SK-N-SH treated with all-trans-retinoic acid at 6 μM for 48 hours (cell line): ENCODE measurements around the gene KCNT2.
A peak's percentile ranks its signal among the peaks of the same experiment; 100 is the strongest.

Source experiments
- ATAC-seq: fragments of 200-7000 bp; cut with Tn5 transposase; 3 replicates; pipeline ENCODE4 v1.9.1; 2020; ENCODE audit warnings: mild to moderate bottlenecking, moderate library complexity
- ARNTL ChIP-seq: fragments of 450-650 bp; formaldehyde crosslinking; IDR thresholded peaks from 2 replicates; pipeline ENCODE4 v1.5.0; 2020; ENCODE audit warnings: low read depth, mild to moderate bottlenecking, moderate library complexity, borderline replicate concordance
- BACH2 ChIP-seq: fragments of 250-450 bp; sonication (Bioruptor Pico); IDR thresholded peaks from 2 replicates; pipeline ENCODE4 v1.9.0; 2021; ENCODE audit warnings: mild to moderate bottlenecking, borderline replicate concordance
- CSDC2 ChIP-seq: fragments of 250-450 bp; sonication (Bioruptor Pico); IDR thresholded peaks from 2 replicates; pipeline ENCODE4 v1.5.0; 2020; ENCODE audit warnings: mild to moderate bottlenecking, moderate library complexity
- ESRRG ChIP-seq: fragments of 250-450 bp; sonication (Bioruptor Pico); IDR thresholded peaks from 2 replicates; pipeline ENCODE4 v1.6.1; 2021; ENCODE audit warnings: mild to moderate bottlenecking
- GLIS3 ChIP-seq: fragments of 250-450 bp; sonication (Bioruptor Pico); IDR thresholded peaks from 2 replicates; pipeline ENCODE4 v1.5.0; 2020; ENCODE audit warnings: mild to moderate bottlenecking, moderate library complexity
- ISL1 ChIP-seq: fragments of 250-450 bp; sonication (Bioruptor Pico); IDR thresholded peaks from 2 replicates; pipeline ENCODE4 v2.1.2; 2022; ENCODE audit warnings: mild to moderate bottlenecking, moderate library complexity
- OSR1 ChIP-seq: fragments of 250-450 bp; sonication (Bioruptor Pico); IDR thresholded peaks from 2 replicates; pipeline ENCODE4 v1.8.0; 2022; ENCODE audit warnings: moderate library complexity, mild to moderate bottlenecking, inconsistent platforms
- PPARA ChIP-seq: fragments of 250-450 bp; sonication (Bioruptor Pico); IDR thresholded peaks from 2 replicates; pipeline ENCODE4 v1.5.0; 2020; ENCODE audit warnings: mild to moderate bottlenecking, borderline replicate concordance
- RARB ChIP-seq: fragments of 250-450 bp; sonication (Bioruptor Pico); IDR thresholded peaks from 2 replicates; pipeline ENCODE4 v1.8.0; 2021; ENCODE audit warnings: mild to moderate bottlenecking, moderate library complexity
- SNAI2 ChIP-seq: fragments of 250-450 bp; sonication (Bioruptor Pico); IDR thresholded peaks from 2 replicates; pipeline ENCODE4 v1.5.0; 2020; ENCODE audit warnings: mild to moderate bottlenecking, moderate library complexity
- TCF4 ChIP-seq: fragments of 250-450 bp; sonication (Bioruptor Pico); IDR thresholded peaks from 2 replicates; pipeline ENCODE4 v1.8.0; 2021; ENCODE audit warnings: mild to moderate bottlenecking, moderate library complexity, borderline replicate concordance
- TOX ChIP-seq: fragments of 250-450 bp; sonication (Bioruptor Pico); IDR thresholded peaks from 2 replicates; pipeline ENCODE4 v1.8.0; 2021; ENCODE audit warnings: mild to moderate bottlenecking, moderate library complexity, borderline replicate concordance
- ZC3H10 ChIP-seq: fragments of 250-450 bp; sonication (Bioruptor Pico); IDR thresholded peaks from 2 replicates; pipeline ENCODE4 v1.5.1; 2021; ENCODE audit warnings: mild to moderate bottlenecking, moderate library complexity
- ZFP3 ChIP-seq: fragments of 250-450 bp; sonication (Bioruptor Pico); IDR thresholded peaks from 2 replicates; pipeline ENCODE4 v1.5.0; 2020; ENCODE audit warnings: mild to moderate bottlenecking, moderate library complexity
- ZFP30 ChIP-seq: fragments of 450-650 bp; formaldehyde crosslinking; IDR thresholded peaks from 2 replicates; pipeline ENCODE4 v1.5.0; 2022; ENCODE audit warnings: mild to moderate bottlenecking, moderate library complexity
- ZNF565 ChIP-seq: fragments of 450-650 bp; formaldehyde crosslinking; conservative IDR thresholded peaks from 2 replicates; pipeline ENCODE4 v1.5.0; 2020; ENCODE audit warnings: low read depth, mild to moderate bottlenecking, moderate library complexity
- ZNF8 ChIP-seq: fragments of 450-650 bp; formaldehyde crosslinking; IDR thresholded peaks from 2 replicates; pipeline ENCODE4 v1.5.0; 2020; ENCODE audit warnings: mild to moderate bottlenecking, moderate library complexity
- TF ChIP-seq, protein P1 (sequence below): fragments of 250-450 bp; sonication (Bioruptor Pico); IDR thresholded peaks from 2 replicates; pipeline ENCODE4 v1.8.0; 2021; ENCODE audit warnings: low read depth, mild to moderate bottlenecking, moderate library complexity, borderline replicate concordance
- TF ChIP-seq, protein P2 (sequence below): fragments of 250-450 bp; sonication (Bioruptor Pico); IDR thresholded peaks from 2 replicates; pipeline ENCODE4 v1.8.0; 2020; ENCODE audit warnings: mild to moderate bottlenecking, moderate library complexity, borderline replicate concordance
- TF ChIP-seq, protein P3 (sequence below): fragments of 250-450 bp; sonication (Bioruptor Pico); IDR thresholded peaks from 2 replicates; pipeline ENCODE4 v1.5.0; 2020; ENCODE audit warnings: mild to moderate bottlenecking, moderate library complexity
- TF ChIP-seq, protein P4 (sequence below): fragments of 250-450 bp; sonication (Bioruptor Pico); IDR thresholded peaks from 2 replicates; pipeline ENCODE4 v1.5.1; 2020; ENCODE audit warnings: low read depth, mild to moderate bottlenecking, moderate library complexity

KCNT2 gene

DNA sequence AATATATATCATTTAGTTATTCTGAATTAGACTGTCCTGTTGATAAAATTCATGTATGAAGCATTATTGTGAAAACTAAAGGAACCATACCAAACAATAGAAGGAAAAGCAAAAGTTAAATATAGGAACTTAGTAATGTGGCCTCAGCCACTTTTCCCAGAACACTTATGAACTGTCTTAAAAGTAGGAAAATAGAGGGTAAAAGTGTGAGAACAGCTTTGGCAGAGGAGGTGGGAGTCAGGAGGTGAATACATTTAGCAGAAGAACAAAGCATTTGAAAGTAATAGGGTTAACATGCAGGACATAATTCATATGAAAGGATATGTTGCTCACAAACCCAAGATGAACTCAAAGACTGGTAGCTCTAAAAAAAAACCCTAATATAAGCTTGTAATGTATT lies 121.9 kb downstream of the KCNT2 start:
- ATAC-seq = no peak
- TF ChIP-seq BACH2 (CRISPR knock-in tag) (no peak), ZC3H10 (CRISPR knock-in tag) (no peak), ZFP30 (CRISPR knock-in tag) (no peak), ESRRG (CRISPR knock-in tag) (no peak), ISL1 (CRISPR knock-in tag) (no peak)
- TF ChIP-seq, protein P1, sequence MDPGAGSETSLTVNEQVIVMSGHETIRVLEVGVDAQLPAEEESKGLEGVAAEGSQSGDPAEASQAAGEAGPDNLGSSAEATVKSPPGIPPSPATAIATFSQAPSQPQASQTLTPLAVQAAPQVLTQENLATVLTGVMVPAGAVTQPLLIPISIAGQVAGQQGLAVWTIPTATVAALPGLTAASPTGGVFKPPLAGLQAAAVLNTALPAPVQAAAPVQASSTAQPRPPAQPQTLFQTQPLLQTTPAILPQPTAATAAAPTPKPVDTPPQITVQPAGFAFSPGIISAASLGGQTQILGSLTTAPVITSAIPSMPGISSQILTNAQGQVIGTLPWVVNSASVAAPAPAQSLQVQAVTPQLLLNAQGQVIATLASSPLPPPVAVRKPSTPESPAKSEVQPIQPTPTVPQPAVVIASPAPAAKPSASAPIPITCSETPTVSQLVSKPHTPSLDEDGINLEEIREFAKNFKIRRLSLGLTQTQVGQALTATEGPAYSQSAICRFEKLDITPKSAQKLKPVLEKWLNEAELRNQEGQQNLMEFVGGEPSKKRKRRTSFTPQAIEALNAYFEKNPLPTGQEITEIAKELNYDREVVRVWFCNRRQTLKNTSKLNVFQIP (CRISPR knock-in tag) = no peak

DNA sequence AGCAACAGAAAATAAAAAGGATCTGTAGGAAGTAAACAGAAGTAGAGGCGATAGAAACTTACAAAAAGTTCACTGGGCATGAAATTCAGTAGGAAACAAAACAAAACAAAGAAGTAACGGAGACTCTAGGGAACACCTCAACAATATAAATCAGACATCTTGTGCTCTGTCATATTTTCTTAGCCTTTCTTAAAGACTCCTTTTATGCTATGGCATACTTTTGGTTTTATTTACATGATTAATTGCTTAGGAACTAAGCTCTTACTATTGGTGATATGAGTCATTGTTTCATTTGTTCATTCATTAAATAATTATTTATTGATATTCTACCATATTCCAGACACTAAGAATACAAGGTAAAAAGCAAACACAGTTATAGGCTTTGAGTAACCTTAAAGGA lies 126.6 kb downstream of the KCNT2 start:
- 0 out of 2 replicates have a peak, but pooled peaks have one; percentile 30 for TF ChIP-seq TOX
- TF ChIP-seq TCF4 (CRISPR knock-in tag) = no peak
- no peak for ATAC-seq

DNA sequence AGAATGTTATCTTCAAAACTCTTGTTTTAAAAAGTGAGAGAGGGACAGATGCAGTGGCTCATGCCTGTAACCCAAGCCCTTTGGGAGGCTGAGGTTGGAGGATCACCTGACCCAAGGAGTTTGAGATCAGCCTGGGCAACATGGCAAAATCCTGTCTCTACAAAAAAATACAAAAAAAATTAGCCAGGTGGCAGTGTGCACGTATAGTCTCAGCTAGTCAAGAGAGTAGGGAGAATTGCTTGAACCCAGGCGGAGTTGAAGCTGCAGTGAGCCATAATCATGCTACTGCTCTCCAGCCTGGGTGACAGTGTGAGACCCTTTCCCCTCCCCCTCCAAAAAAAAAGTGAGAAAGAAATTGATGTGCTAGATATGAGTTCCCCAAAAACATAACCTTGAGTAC lies 131.0 kb downstream of the KCNT2 start:
- ATAC-seq = no peak
- TF ChIP-seq ISL1 (CRISPR knock-in tag) = no peak
- TF ChIP-seq, protein P2, sequence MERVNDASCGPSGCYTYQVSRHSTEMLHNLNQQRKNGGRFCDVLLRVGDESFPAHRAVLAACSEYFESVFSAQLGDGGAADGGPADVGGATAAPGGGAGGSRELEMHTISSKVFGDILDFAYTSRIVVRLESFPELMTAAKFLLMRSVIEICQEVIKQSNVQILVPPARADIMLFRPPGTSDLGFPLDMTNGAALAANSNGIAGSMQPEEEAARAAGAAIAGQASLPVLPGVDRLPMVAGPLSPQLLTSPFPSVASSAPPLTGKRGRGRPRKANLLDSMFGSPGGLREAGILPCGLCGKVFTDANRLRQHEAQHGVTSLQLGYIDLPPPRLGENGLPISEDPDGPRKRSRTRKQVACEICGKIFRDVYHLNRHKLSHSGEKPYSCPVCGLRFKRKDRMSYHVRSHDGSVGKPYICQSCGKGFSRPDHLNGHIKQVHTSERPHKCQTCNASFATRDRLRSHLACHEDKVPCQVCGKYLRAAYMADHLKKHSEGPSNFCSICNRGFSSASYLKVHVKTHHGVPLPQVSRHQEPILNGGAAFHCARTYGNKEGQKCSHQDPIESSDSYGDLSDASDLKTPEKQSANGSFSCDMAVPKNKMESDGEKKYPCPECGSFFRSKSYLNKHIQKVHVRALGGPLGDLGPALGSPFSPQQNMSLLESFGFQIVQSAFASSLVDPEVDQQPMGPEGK (CRISPR knock-in tag) = no peak
- TF ChIP-seq PPARA (CRISPR knock-in tag) = no peak
- TF ChIP-seq ZNF8 (CRISPR knock-in tag) = no peak
- TF ChIP-seq, protein P3, sequence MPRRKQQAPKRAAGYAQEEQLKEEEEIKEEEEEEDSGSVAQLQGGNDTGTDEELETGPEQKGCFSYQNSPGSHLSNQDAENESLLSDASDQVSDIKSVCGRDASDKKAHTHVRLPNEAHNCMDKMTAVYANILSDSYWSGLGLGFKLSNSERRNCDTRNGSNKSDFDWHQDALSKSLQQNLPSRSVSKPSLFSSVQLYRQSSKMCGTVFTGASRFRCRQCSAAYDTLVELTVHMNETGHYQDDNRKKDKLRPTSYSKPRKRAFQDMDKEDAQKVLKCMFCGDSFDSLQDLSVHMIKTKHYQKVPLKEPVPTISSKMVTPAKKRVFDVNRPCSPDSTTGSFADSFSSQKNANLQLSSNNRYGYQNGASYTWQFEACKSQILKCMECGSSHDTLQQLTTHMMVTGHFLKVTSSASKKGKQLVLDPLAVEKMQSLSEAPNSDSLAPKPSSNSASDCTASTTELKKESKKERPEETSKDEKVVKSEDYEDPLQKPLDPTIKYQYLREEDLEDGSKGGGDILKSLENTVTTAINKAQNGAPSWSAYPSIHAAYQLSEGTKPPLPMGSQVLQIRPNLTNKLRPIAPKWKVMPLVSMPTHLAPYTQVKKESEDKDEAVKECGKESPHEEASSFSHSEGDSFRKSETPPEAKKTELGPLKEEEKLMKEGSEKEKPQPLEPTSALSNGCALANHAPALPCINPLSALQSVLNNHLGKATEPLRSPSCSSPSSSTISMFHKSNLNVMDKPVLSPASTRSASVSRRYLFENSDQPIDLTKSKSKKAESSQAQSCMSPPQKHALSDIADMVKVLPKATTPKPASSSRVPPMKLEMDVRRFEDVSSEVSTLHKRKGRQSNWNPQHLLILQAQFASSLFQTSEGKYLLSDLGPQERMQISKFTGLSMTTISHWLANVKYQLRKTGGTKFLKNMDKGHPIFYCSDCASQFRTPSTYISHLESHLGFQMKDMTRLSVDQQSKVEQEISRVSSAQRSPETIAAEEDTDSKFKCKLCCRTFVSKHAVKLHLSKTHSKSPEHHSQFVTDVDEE (CRISPR knock-in tag) = no peak
- TF ChIP-seq ZFP30 (CRISPR knock-in tag) = no peak
- no peak for TF ChIP-seq CSDC2 (CRISPR knock-in tag)
- TF ChIP-seq ZNF565 (CRISPR knock-in tag) = no peak

DNA sequence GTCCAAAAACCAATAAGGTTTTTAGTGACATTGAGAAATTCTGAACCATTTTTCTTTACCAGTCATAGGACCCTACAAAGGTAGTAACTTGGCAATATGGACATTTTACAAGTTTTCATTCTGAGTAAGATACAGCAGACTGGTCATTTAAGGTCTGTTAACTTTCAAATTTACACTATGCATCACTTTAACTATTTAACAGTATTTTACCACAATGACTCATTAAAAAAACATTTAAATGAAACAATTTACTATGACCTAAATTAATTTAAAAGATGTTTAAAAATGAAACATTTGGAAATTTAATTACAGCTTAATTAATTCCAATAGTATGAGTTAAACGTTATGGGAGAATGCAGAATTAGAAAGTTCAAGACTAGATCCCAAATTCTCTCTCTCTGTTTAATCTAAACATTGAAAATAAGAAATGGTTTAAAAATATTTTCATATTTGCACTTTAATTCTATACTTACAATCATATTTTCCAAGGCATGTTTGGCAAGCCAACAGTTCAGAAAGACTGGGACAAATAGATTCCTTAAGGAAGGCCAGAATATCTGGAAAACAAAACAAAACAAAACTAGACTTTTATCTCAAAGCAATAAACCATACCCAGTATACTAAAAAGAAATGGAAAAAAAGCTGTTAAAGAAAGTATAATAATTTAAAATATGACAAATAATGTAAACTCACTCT lies 140.9 kb downstream of the KCNT2 start:
- no peak for ATAC-seq
- TF ChIP-seq GLIS3 (CRISPR knock-in tag) (no peak), ZC3H10 (CRISPR knock-in tag) (peak; percentile 75; the same call in 1 of the 2 replicates), ESRRG (CRISPR knock-in tag) (no peak), TOX (no peak), ZFP30 (CRISPR knock-in tag) (no peak), TCF4 (CRISPR knock-in tag) (no peak), ISL1 (CRISPR knock-in tag) (peak; percentile 84)

DNA sequence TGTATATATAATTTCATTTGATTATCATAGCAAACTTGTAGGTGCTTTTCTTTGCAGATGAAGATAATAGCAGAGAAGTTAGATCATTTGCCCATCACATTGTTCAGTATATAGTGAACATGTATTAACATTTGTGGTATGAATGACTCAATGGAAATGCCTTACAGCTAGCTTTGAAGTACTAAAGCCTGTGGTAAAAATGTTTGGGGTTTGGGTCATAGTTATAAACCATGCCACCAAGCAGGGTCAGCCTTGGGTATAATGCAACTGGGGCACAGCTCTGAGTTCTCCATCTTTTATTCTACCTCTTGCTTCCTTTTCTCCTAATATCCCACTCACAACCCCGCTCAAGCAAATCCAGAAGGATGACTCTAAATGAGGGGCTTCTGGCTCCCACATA lies 141.6 kb downstream of the KCNT2 start:
- TF ChIP-seq GLIS3 (CRISPR knock-in tag) (no peak), OSR1 (0 out of 2 replicates have a peak, but pooled peaks have one; percentile 25), ESRRG (CRISPR knock-in tag) (no peak)
- peak; percentile 55 for ATAC-seq

DNA sequence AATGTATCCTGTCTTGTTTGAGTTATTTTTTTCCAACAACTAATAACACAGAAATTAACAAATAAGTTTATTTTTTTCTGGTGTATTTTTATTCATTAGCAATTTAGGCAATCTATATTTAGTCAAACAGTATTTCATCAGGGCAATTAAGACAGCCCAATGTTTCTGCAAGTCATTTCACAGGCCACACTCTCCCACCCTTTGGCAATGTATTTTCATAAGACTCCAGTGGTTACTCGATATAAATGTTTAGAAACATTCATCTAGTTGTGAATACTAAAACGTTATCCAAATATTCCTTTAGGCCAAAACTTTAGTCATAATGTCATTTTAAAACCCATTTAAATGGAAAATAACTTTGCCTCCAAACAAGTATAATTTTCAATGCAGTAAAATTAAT lies 142.1 kb downstream of the KCNT2 start:
- no peak for ATAC-seq
- TF ChIP-seq BACH2 (CRISPR knock-in tag) (no peak), GLIS3 (CRISPR knock-in tag) (no peak), SNAI2 (CRISPR knock-in tag) (no peak), ZNF565 (CRISPR knock-in tag) (no peak), ZFP30 (CRISPR knock-in tag) (no peak), CSDC2 (CRISPR knock-in tag) (no peak), ZFP3 (CRISPR knock-in tag) (no peak), RARB (CRISPR knock-in tag) (no peak), ESRRG (CRISPR knock-in tag) (no peak), ISL1 (CRISPR knock-in tag) (no peak), ZNF8 (CRISPR knock-in tag) (no peak), TOX (no peak), OSR1 (no peak), ARNTL (no peak)
- TF ChIP-seq, protein P4, sequence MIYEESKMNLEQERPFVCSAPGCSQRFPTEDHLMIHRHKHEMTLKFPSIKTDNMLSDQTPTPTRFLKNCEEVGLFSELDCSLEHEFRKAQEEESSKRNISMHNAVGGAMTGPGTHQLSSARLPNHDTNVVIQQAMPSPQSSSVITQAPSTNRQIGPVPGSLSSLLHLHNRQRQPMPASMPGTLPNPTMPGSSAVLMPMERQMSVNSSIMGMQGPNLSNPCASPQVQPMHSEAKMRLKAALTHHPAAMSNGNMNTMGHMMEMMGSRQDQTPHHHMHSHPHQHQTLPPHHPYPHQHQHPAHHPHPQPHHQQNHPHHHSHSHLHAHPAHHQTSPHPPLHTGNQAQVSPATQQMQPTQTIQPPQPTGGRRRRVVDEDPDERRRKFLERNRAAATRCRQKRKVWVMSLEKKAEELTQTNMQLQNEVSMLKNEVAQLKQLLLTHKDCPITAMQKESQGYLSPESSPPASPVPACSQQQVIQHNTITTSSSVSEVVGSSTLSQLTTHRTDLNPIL (CRISPR knock-in tag) = no peak
- TF ChIP-seq, protein P2 (CRISPR knock-in tag) = no peak
